Osteoblast (primary cell): Measurements from ENCODE around the gene TMEM219. TPM values are rescaled to one million over a fixed set of nuclear protein-coding genes. Genes with fewer than 3 reads are reported as not detected.

Experiments
- DNase-seq: peaks from one replicate; pipeline ENCODE4 v3.0.0; 2011; ENCODE audit warnings: low spot score, mixed read lengths; ENCODE audit not compliant: insufficient read length; ENCODE audit errors: missing footprints
- H2AFZ ChIP-seq: 2 replicates; pipeline ENCODE4 v1.6.0; 2011; ENCODE audit warnings: mild to moderate bottlenecking, low read length
- H3K27ac ChIP-seq: 2 replicates; pipeline ENCODE4 v1.5.1; 2011; ENCODE audit warnings: mild to moderate bottlenecking, low read depth, low read length, moderate library complexity
- H3K27me3 ChIP-seq: 2 replicates; pipeline ENCODE4 v1.6.0; 2012; ENCODE audit warnings: mild to moderate bottlenecking, control low read depth, inconsistent platforms, low read length, moderate library complexity; ENCODE audit not compliant: insufficient read depth
- H3K36me3 ChIP-seq: 2 replicates; pipeline ENCODE4 v1.5.1; 2011; ENCODE audit warnings: mild to moderate bottlenecking, low read length, control low read depth, moderate library complexity; ENCODE audit not compliant: insufficient read depth
- H3K4me1 ChIP-seq: 2 replicates; pipeline ENCODE4 v1.5.1; 2011; ENCODE audit warnings: mild to moderate bottlenecking, low read length, control low read depth, moderate library complexity; ENCODE audit not compliant: insufficient read depth
- H3K4me2 ChIP-seq: 2 replicates; pipeline ENCODE4 v1.6.0; 2011; ENCODE audit warnings: mild to moderate bottlenecking, low read length; ENCODE audit not compliant: insufficient read depth
- H3K4me3 ChIP-seq: fragments of 200-600 bp; sonication (generic); 3 replicates; pipeline ENCODE4 v1.5.1; 2012; ENCODE audit warnings: mild to moderate bottlenecking, low read length, inconsistent platforms; ENCODE audit not compliant: insufficient read depth
- H3K79me2 ChIP-seq: 2 replicates; pipeline ENCODE4 v1.6.0; 2012; ENCODE audit warnings: mild to moderate bottlenecking, low read length, control low read depth, inconsistent platforms; ENCODE audit not compliant: insufficient read depth
- H3K9me3 ChIP-seq: 2 replicates; pipeline ENCODE4 v1.5.1; 2011; ENCODE audit warnings: low read depth, low read length, control low read depth
- H4K20me1 ChIP-seq: 2 replicates; pipeline ENCODE4 v1.6.0; 2012; ENCODE audit warnings: mild to moderate bottlenecking, low read length, control low read depth; ENCODE audit not compliant: insufficient read depth
- CTCF ChIP-seq: IDR thresholded peaks from 2 replicates; pipeline ENCODE4 v1.5.1; 2011; ENCODE audit warnings: mild to moderate bottlenecking, low read depth, low read length, moderate library complexity; ENCODE audit errors: extremely low read depth
- total RNA-seq: library from RNA; depleted of rRNA; stranded (reverse); fragments of >200 nt; gene quantifications from 2 replicates; pipeline ENCODE4 v1.2.3, GENCODE V29; 2012

The TMEM219 gene
- total RNA-seq, 1 donor, result 84.0 TPM

GRCh38 chr16:30003670-30004423 lies 42.0 kb downstream of the TMEM219 start:
- no peaks in the 10 kb centered on the region for H3K4me1 ChIP-seq
- DNase-seq, result no peak
- no peak overlapping the region for H3K4me2 ChIP-seq
- peaks cover 7% of the 10 kb centered on the region for H3K36me3 ChIP-seq
- peaks cover 4% of the 10 kb centered on the region for H4K20me1 ChIP-seq
- H3K27ac ChIP-seq, result no peak overlapping the region
- no peak for TF ChIP-seq CTCF
- no peak overlapping the region for H3K4me3 ChIP-seq
- no peaks in the 10 kb centered on the region for H3K79me2 ChIP-seq
- H3K9me3 ChIP-seq, result no peaks in the 10 kb centered on the region
- H2AFZ ChIP-seq, result no peak overlapping the region
- H3K27me3 ChIP-seq, result peaks cover 1% of the 10 kb centered on the region

- no peak for TF ChIP-seq CTCF
- no peaks in the 10 kb centered on the region for H3K4me1 ChIP-seq
- H3K9me3 ChIP-seq, result no peaks in the 10 kb centered on the region
- H3K36me3 ChIP-seq, result peaks cover 7% of the 10 kb centered on the region
- H3K79me2 ChIP-seq, result no peaks in the 10 kb centered on the region
- no peak overlapping the region for H2AFZ ChIP-seq
- H3K27ac ChIP-seq, result no peak overlapping the region
- no peak for DNase-seq
- H3K4me2 ChIP-seq, result no peak overlapping the region
- peaks cover 4% of the 10 kb centered on the region for H4K20me1 ChIP-seq
- no peak overlapping the region for H3K4me3 ChIP-seq
- peaks cover 7% of the 10 kb centered on the region for H3K27me3 ChIP-seq
These were observed 42.5 kb downstream of the TMEM219 start for GRCh38 chr16:30004424-30004776.

GRCh38 chr16:30004811-30005242 lies 42.9 kb downstream of the TMEM219 start:
- Histone ChIP-seq H3K9me3 (no peaks in the 10 kb centered on the region), H3K27ac (no peak overlapping the region), H4K20me1 (peaks cover 2% of the 10 kb centered on the region), H3K27me3 (peaks cover 10% of the 10 kb centered on the region), H3K4me3 (no peak overlapping the region), H3K79me2 (no peaks in the 10 kb centered on the region), H2AFZ (no peak overlapping the region), H3K36me3 (peaks cover 7% of the 10 kb centered on the region), H3K4me1 (no peaks in the 10 kb centered on the region), H3K4me2 (no peak overlapping the region)
- no peak for DNase-seq
- TF ChIP-seq CTCF, result no peak

- no peaks in the 10 kb centered on the region for H3K4me1 ChIP-seq
- H3K27me3 ChIP-seq, result peaks cover 17% of the 10 kb centered on the region
- TF ChIP-seq CTCF, result peak; percentile 82
- H3K4me2 ChIP-seq, result peak overlapping the region; percentile 45
- no peak overlapping the region for H3K4me3 ChIP-seq
- H2AFZ ChIP-seq, result no peak overlapping the region
- no peaks in the 10 kb centered on the region for H3K9me3 ChIP-seq
- H3K27ac ChIP-seq, result no peak overlapping the region
- H3K36me3 ChIP-seq, result peaks cover 7% of the 10 kb centered on the region
- H4K20me1 ChIP-seq, result no peaks in the 10 kb centered on the region
- no peaks in the 10 kb centered on the region for H3K79me2 ChIP-seq
- DNase-seq, result peak; percentile 98
These were observed 43.6 kb downstream of the TMEM219 start for GRCh38 chr16:30005341-30006094.
